Parathyroid adenoma (tissue), 2 donors: ENCODE results near the gene NMBR.

Experiments used
- H2AFZ ChIP-seq: fragments of 300-600 bp; sonication (generic); one replicate; pipeline ENCODE4 v1.7.0; 2017; ENCODE audit warnings: antibody characterized with exemption, mild to moderate bottlenecking
- H3K27ac ChIP-seq: fragments of 300-600 bp; sonication (generic); one replicate; pipeline ENCODE4 v1.7.0; 2017
- H3K27me3 ChIP-seq: fragments of 300-600 bp; sonication (generic); one replicate; pipeline ENCODE4 v1.7.0; 2017; ENCODE audit warnings: low read length; ENCODE audit not compliant: control insufficient read depth, insufficient read depth
- H3K36me3 ChIP-seq: fragments of 300-600 bp; sonication (generic); one replicate; pipeline ENCODE4 v1.7.0; 2017; ENCODE audit warnings: low read length; ENCODE audit not compliant: control insufficient read depth, insufficient read depth
- H3K4me1 ChIP-seq: fragments of 300-600 bp; sonication (generic); one replicate; pipeline ENCODE4 v1.7.0; 2017; ENCODE audit warnings: control low read depth
- H3K4me2 ChIP-seq: fragments of 300-600 bp; sonication (generic); one replicate; pipeline ENCODE4 v1.7.0; 2017; ENCODE audit warnings: low read length
- H3K4me3 ChIP-seq: fragments of 300-600 bp; sonication (generic); one replicate; pipeline ENCODE4 v1.7.0; 2017; ENCODE audit warnings: low read depth, low read length
- H3K79me2 ChIP-seq: fragments of 300-600 bp; sonication (generic); one replicate; pipeline ENCODE4 v1.7.0; 2017; ENCODE audit warnings: control low read depth
- H3K9ac ChIP-seq: fragments of 300-600 bp; sonication (generic); one replicate; pipeline ENCODE4 v1.7.0; 2017; ENCODE audit warnings: mild to moderate bottlenecking
- H3K9me3 ChIP-seq: fragments of 300-600 bp; sonication (generic); one replicate; pipeline ENCODE4 v1.7.0; 2017; ENCODE audit warnings: low read length; ENCODE audit not compliant: control insufficient read depth
- TF ChIP-seq, protein P1 (sequence below): fragments of 300-600 bp; sonication (generic); IDR thresholded peaks from one replicate; pipeline ENCODE4 v1.7.0; 2017; ENCODE audit warnings: antibody characterized with exemption, mild to moderate bottlenecking
- donor health status: primary hyperparathyroidism.

NMBR gene

DNA sequence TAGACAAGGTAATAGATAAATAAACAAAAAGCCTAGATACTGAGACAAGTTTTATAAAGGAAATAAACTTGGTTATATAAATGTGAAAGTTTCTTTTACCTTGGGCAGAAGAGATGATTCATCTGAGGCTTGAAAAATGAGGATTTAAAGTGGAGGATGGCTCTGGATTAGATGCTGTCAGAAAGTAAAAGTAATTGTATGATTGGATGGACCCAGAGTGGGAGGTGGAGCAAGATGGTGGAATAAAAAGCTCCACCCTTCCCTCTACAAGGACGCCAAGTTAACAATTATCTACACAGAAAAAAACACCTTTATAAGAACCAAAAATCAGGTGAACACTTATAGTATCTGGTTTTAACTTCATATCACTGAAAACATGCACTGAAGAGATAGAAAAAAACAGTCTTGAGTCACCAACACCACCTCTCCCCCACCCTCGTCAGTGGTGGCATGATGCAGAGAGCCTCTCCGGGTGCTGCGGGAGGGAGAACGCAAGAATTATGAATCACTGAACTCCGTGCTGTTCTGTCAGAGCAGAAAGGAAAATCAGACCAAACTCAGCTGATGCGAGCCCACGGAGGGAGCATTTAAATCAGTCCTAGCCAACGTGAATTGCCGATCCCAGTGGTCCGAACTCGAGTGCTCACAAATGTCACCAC lies 98.9 kb downstream of the NMBR start:
- no peaks in the 10 kb centered on the region for H3K4me1 ChIP-seq
- H3K79me2 ChIP-seq: no peaks in the 10 kb centered on the region
- H3K9ac ChIP-seq: no peak overlapping the region
- no peak overlapping the region for H2AFZ ChIP-seq
- H3K4me2 ChIP-seq: no peak overlapping the region
- TF ChIP-seq, protein P1, sequence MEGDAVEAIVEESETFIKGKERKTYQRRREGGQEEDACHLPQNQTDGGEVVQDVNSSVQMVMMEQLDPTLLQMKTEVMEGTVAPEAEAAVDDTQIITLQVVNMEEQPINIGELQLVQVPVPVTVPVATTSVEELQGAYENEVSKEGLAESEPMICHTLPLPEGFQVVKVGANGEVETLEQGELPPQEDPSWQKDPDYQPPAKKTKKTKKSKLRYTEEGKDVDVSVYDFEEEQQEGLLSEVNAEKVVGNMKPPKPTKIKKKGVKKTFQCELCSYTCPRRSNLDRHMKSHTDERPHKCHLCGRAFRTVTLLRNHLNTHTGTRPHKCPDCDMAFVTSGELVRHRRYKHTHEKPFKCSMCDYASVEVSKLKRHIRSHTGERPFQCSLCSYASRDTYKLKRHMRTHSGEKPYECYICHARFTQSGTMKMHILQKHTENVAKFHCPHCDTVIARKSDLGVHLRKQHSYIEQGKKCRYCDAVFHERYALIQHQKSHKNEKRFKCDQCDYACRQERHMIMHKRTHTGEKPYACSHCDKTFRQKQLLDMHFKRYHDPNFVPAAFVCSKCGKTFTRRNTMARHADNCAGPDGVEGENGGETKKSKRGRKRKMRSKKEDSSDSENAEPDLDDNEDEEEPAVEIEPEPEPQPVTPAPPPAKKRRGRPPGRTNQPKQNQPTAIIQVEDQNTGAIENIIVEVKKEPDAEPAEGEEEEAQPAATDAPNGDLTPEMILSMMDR: no peak
- no peaks in the 10 kb centered on the region for H3K36me3 ChIP-seq
- H3K9me3 ChIP-seq: no peaks in the 10 kb centered on the region
- no peaks in the 10 kb centered on the region for H3K27me3 ChIP-seq
- H3K27ac ChIP-seq: no peak overlapping the region
- H3K4me3 ChIP-seq: no peak overlapping the region

DNA sequence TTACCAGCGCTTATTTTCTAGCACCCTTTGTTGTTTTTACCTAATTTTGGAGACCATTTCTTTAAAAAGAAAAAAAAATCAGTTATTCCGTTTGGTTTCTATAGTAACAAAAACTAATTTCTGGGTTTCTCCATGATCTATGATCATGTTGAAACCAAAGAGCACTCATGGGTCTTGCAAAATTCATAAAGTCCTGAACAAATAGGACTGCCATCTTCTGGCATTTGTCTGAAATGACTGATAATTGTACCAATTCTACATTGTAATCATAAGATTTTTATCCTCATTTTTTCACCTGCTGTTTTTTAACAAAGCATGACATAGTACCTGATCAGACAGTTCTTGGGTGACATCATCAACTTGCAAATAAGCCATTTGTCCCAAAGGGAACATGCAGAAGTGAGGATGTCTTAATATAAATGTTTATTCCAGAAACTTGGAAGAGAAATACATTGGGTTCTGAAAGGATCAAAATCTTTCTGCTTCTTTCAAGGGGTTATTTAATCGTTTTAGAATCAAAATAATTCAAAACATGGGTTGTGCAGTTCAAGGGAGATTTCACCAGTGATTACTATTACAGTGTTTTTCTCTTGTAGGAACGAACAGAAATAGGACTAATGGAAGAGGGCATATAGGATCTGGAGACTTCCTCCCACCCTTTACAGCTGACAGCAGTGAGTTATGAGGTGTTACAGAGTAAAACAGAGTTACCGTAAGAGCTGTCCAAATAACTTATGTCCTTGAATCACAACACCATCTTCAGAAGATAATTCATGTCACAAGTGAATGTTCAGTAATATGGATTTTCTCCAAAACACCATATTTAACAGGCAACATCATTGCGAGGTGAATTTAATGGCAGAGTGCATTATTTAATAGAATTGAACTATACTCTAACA lies 101.3 kb downstream of the NMBR start:
- TF ChIP-seq, protein P1: no peak
- H3K4me1 ChIP-seq: no peaks in the 10 kb centered on the region
- no peak overlapping the region for H3K27ac ChIP-seq
- H2AFZ ChIP-seq: no peak overlapping the region
- no peaks in the 10 kb centered on the region for H3K27me3 ChIP-seq
- no peak overlapping the region for H3K4me2 ChIP-seq
- H3K4me3 ChIP-seq: no peak overlapping the region
- no peaks in the 10 kb centered on the region for H3K36me3 ChIP-seq
- no peaks in the 10 kb centered on the region for H3K79me2 ChIP-seq
- H3K9me3 ChIP-seq: no peaks in the 10 kb centered on the region
- H3K9ac ChIP-seq: no peak overlapping the region

DNA sequence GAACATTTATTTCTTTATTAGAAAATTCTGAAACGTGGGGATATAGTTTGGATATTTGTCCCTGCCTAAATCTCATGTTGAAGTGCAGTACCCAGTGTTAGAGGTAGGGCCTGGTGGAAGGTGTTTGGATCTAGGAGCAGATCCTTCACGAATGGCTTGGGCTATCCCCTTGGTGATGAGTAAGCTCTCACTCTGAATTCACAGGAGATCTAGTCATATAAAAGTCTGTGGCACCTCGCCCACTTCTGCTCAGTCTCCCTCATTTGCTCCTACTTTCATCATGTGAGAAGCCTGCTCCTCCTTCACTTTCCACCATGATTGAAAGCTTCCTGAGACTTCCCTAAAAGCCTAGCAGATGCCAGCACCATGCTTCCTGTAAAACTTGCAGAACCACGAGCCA lies 111.0 kb downstream of the NMBR start:
- no peaks in the 10 kb centered on the region for H3K79me2 ChIP-seq
- no peak overlapping the region for H3K27ac ChIP-seq
- H2AFZ ChIP-seq: no peak overlapping the region
- H3K36me3 ChIP-seq: no peaks in the 10 kb centered on the region
- TF ChIP-seq, protein P1: no peak
- no peaks in the 10 kb centered on the region for H3K9me3 ChIP-seq
- no peaks in the 10 kb centered on the region for H3K4me1 ChIP-seq
- H3K9ac ChIP-seq: no peak overlapping the region
- H3K27me3 ChIP-seq: no peaks in the 10 kb centered on the region
- H3K4me2 ChIP-seq: no peak overlapping the region
- no peak overlapping the region for H3K4me3 ChIP-seq

DNA sequence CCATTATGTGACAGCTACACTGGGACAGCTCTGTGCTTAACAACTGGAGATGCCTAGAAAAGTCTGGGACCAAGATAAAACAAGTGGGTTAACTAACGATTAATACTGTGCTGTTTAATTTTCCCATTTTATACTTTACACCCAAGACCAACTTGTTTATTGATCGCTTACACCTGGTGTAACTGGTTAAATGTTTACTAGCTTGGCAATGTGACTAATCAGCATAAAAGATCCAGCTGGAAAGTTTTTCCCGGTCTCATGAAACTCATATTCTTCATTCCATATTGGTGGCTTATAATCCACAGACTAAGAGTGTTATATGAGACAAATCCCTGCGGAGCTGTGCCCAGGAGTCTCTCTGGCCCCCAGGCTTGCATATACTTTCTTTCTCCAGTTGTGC lies 115.9 kb downstream of the NMBR start:
- no peak overlapping the region for H3K4me3 ChIP-seq
- H2AFZ ChIP-seq: no peak overlapping the region
- no peaks in the 10 kb centered on the region for H3K27me3 ChIP-seq
- H3K9ac ChIP-seq: no peak overlapping the region
- no peaks in the 10 kb centered on the region for H3K79me2 ChIP-seq
- no peaks in the 10 kb centered on the region for H3K9me3 ChIP-seq
- H3K36me3 ChIP-seq: no peaks in the 10 kb centered on the region
- no peak overlapping the region for H3K27ac ChIP-seq
- no peak overlapping the region for H3K4me2 ChIP-seq
- TF ChIP-seq, protein P1: no peak
- H3K4me1 ChIP-seq: no peaks in the 10 kb centered on the region
